ENCODE results near the gene HLCS. TPM values are rescaled to one million over a fixed set of nuclear protein-coding genes. Genes with fewer than 3 reads are reported as not detected.
A peak's percentile ranks its signal among the peaks of the same experiment; 100 is the strongest.

Gene HLCS
- total and polyA plus RNA-seq, 5 experiments from 2014 or later = 6.2 to 13.4 (median 12.3) TPM

GRCh38 chr21:36725793-36726386 is 240.6 kb downstream of the HLCS start:
- Mint-ChIP-seq H3K9me3 (no peaks in the 10 kb centered on the region), H3K36me3 (no peaks in the 10 kb centered on the region), H3K27me3 (peaks cover 8 to 44% (median 26%) of the 10 kb centered on the region in 5 donors), H3K27ac (no peak overlapping the region), H3K4me3 (no peak overlapping the region), H3K4me1 (no peaks in the 10 kb centered on the region)
- no peak for ATAC-seq
- POLR2A ChIA-PET = no interaction called here
- DNase-seq = peak in 1 of 10 donors; percentile 37

GRCh38 chr21:36724660-36725059 is 241.8 kb downstream of the HLCS start:
- ATAC-seq = no peak
- no peak for DNase-seq
- Mint-ChIP-seq H3K36me3 (no peaks in the 10 kb centered on the region), H3K9me3 (no peaks in the 10 kb centered on the region), H3K4me3 (no peak overlapping the region), H3K27ac (no peak overlapping the region), H3K27me3 (peaks cover 8 to 44% (median 20%) of the 10 kb centered on the region in 5 donors), H3K4me1 (no peaks in the 10 kb centered on the region)
- POLR2A ChIA-PET = no interaction called here

- peaks cover 7 to 53% (median 24%) of the 10 kb centered on the region in 5 donors for H3K27me3 Mint-ChIP-seq
- DNase-seq = peak in 1 of 10 donors; percentile 52
- POLR2A ChIA-PET = no interaction called here
- ATAC-seq = no peak
- no peaks in the 10 kb centered on the region for H3K4me1 Mint-ChIP-seq
- peak overlapping the region in 1 of 10 donors; percentile 75 for H3K27ac Mint-ChIP-seq
- H3K9me3 Mint-ChIP-seq = no peaks in the 10 kb centered on the region
- H3K36me3 Mint-ChIP-seq = no peaks in the 10 kb centered on the region
- H3K4me3 Mint-ChIP-seq = no peak overlapping the region
These were observed 243.0 kb downstream of the HLCS start for GRCh38 chr21:36723371-36723881.

- Mint-ChIP-seq H3K4me3 (no peak overlapping the region), H3K9me3 (no peaks in the 10 kb centered on the region), H3K27me3 (peaks cover 13 to 60% (median 27%) of the 10 kb centered on the region in 5 donors), H3K4me1 (no peaks in the 10 kb centered on the region), H3K27ac (no peak overlapping the region), H3K36me3 (no peaks in the 10 kb centered on the region)
- POLR2A ChIA-PET = no interaction called here
- DNase-seq (peak in 1 of 10 donors; percentile 57), ATAC-seq (no peak)
These were observed 243.8 kb downstream of the HLCS start for GRCh38 chr21:36722370-36723368.

GRCh38 chr21:36721817-36722216 is 244.7 kb downstream of the HLCS start:
- POLR2A ChIA-PET = no interaction called here
- DNase-seq (peak in 1 of 10 donors; percentile 40), ATAC-seq (no peak)
- H3K27me3 Mint-ChIP-seq = peaks cover 16 to 69% (median 27%) of the 10 kb centered on the region in 5 donors
- H3K4me1 Mint-ChIP-seq = no peaks in the 10 kb centered on the region
- no peaks in the 10 kb centered on the region for H3K36me3 Mint-ChIP-seq
- no peak overlapping the region for H3K4me3 Mint-ChIP-seq
- no peaks in the 10 kb centered on the region for H3K9me3 Mint-ChIP-seq
- no peak overlapping the region for H3K27ac Mint-ChIP-seq

- ATAC-seq (no peak), DNase-seq (no peak)
- POLR2A ChIA-PET = no interaction called here
- no peak overlapping the region for H3K27ac Mint-ChIP-seq
- H3K9me3 Mint-ChIP-seq = no peaks in the 10 kb centered on the region
- H3K4me3 Mint-ChIP-seq = no peak overlapping the region
- peaks cover 35 to 83% (median 37%) of the 10 kb centered on the region in 5 donors for H3K27me3 Mint-ChIP-seq
- no peaks in the 10 kb centered on the region for H3K36me3 Mint-ChIP-seq
- no peaks in the 10 kb centered on the region for H3K4me1 Mint-ChIP-seq
These were observed 246.9 kb downstream of the HLCS start for GRCh38 chr21:36719614-36720013.

GRCh38 chr21:36718951-36719501 is 247.4 kb downstream of the HLCS start:
- DNase-seq (peak in 1 of 10 donors; percentile 26), ATAC-seq (no peak)
- no peaks in the 10 kb centered on the region for H3K9me3 Mint-ChIP-seq
- no peaks in the 10 kb centered on the region for H3K36me3 Mint-ChIP-seq
- POLR2A ChIA-PET = no interaction called here
- peaks cover 40 to 85% (median 42%) of the 10 kb centered on the region in 5 donors for H3K27me3 Mint-ChIP-seq
- H3K27ac Mint-ChIP-seq = no peak overlapping the region
- H3K4me1 Mint-ChIP-seq = no peaks in the 10 kb centered on the region
- no peak overlapping the region for H3K4me3 Mint-ChIP-seq

GRCh38 chr21:36717976-36718375 is 248.5 kb downstream of the HLCS start:
- DNase-seq = no peak
- H3K36me3 Mint-ChIP-seq = no peaks in the 10 kb centered on the region
- no peak for ATAC-seq
- POLR2A ChIA-PET = no interaction called here
- no peak overlapping the region for H3K27ac Mint-ChIP-seq
- H3K27me3 Mint-ChIP-seq = peaks cover 42 to 85% (median 48%) of the 10 kb centered on the region in 5 donors
- H3K4me3 Mint-ChIP-seq = no peak overlapping the region
- H3K9me3 Mint-ChIP-seq = no peaks in the 10 kb centered on the region
- H3K4me1 Mint-ChIP-seq = no peaks in the 10 kb centered on the region

- H3K4me3 Mint-ChIP-seq = no peak overlapping the region
- no peaks in the 10 kb centered on the region for H3K4me1 Mint-ChIP-seq
These were observed 249.6 kb downstream of the HLCS start for GRCh38 chr21:36716836-36717235.

GRCh38 chr21:36716387-36716786 is 250.1 kb downstream of the HLCS start:
- POLR2A ChIA-PET = no interaction called here
- Mint-ChIP-seq H3K4me1 (no peaks in the 10 kb centered on the region), H3K4me3 (no peak overlapping the region), H3K27me3 (peaks cover 35 to 89% (median 58%) of the 10 kb centered on the region in 5 donors), H3K36me3 (no peaks in the 10 kb centered on the region), H3K27ac (no peak overlapping the region), H3K9me3 (no peaks in the 10 kb centered on the region)
- DNase-seq (no peak), ATAC-seq (no peak)

More at GRCh38 chr21:36716836-36717235, 249.6 kb downstream of the HLCS start:
- Mint-ChIP-seq H3K9me3 (no peaks in the 10 kb centered on the region), H3K27me3 (peaks cover 36 to 85% (median 56%) of the 10 kb centered on the region in 5 donors), H3K27ac (no peak overlapping the region), H3K36me3 (no peaks in the 10 kb centered on the region)
- ATAC-seq = no peak
- peak in 1 of 10 donors; percentile 10 for DNase-seq
- POLR2A ChIA-PET = no interaction called here

GRCh38 chr21:36713746-36714145 is 252.7 kb downstream of the HLCS start:
- POLR2A ChIA-PET = no interaction called here
- DNase-seq (no peak), ATAC-seq (no peak)
- no peak overlapping the region for H3K27ac Mint-ChIP-seq
- H3K4me3 Mint-ChIP-seq = no peak overlapping the region
- peaks cover 41 to 92% (median 73%) of the 10 kb centered on the region in 5 donors for H3K27me3 Mint-ChIP-seq
- H3K4me1 Mint-ChIP-seq = peaks cover 0 to 10% (median 6%) of the 10 kb centered on the region in 4 donors
- H3K36me3 Mint-ChIP-seq = peaks cover 0 to 5% (median 0%) of the 10 kb centered on the region in 3 donors
- H3K9me3 Mint-ChIP-seq = peaks cover 0 to 2% (median 0%) of the 10 kb centered on the region in 9 donors

GRCh38 chr21:36710729-36711048 is 255.8 kb downstream of the HLCS start:
- Mint-ChIP-seq H3K4me3 (peak overlapping the region in 6 of 10 donors; percentile 10 to 58 (median 42)), H3K27me3 (peaks cover 51 to 89% (median 74%) of the 10 kb centered on the region in 5 donors), H3K4me1 (peaks cover 19 to 37% (median 28%) of the 10 kb centered on the region in 4 donors), H3K9me3 (peaks cover 0 to 2% (median 0%) of the 10 kb centered on the region in 9 donors), H3K27ac (no peak overlapping the region), H3K36me3 (peaks cover 0 to 15% (median 0%) of the 10 kb centered on the region in 3 donors)
- DNase-seq = no peak
- no peak for ATAC-seq
- POLR2A ChIA-PET = no interaction called here
